Myocyte (in vitro differentiated cells): ENCODE results near the gene MIPEP. TPM values are rescaled to one million over a fixed set of nuclear protein-coding genes. Genes with fewer than 3 reads are reported as not detected.
A peak's percentile ranks its signal among the peaks of the same experiment; 100 is the strongest.
"Not testable (repeated sequence)": the region's sequence is repeated elsewhere in the genome, so short reads cannot be mapped to it uniquely, and the experiment has no call there.

Experiments used
- DNase-seq: peaks from one replicate; pipeline ENCODE4 v3.0.0-alpha.2; 2012; ENCODE audit warnings: low read depth
- total RNA-seq: library from RNA; depleted of rRNA; stranded (reverse); fragments of >200 nt; gene quantifications from 2 replicates; pipeline ENCODE4 v1.2.3, GENCODE V29; 2014

Gene MIPEP
- total RNA-seq, 1 donor from 2014 or later, result 19.9 TPM

DNA sequence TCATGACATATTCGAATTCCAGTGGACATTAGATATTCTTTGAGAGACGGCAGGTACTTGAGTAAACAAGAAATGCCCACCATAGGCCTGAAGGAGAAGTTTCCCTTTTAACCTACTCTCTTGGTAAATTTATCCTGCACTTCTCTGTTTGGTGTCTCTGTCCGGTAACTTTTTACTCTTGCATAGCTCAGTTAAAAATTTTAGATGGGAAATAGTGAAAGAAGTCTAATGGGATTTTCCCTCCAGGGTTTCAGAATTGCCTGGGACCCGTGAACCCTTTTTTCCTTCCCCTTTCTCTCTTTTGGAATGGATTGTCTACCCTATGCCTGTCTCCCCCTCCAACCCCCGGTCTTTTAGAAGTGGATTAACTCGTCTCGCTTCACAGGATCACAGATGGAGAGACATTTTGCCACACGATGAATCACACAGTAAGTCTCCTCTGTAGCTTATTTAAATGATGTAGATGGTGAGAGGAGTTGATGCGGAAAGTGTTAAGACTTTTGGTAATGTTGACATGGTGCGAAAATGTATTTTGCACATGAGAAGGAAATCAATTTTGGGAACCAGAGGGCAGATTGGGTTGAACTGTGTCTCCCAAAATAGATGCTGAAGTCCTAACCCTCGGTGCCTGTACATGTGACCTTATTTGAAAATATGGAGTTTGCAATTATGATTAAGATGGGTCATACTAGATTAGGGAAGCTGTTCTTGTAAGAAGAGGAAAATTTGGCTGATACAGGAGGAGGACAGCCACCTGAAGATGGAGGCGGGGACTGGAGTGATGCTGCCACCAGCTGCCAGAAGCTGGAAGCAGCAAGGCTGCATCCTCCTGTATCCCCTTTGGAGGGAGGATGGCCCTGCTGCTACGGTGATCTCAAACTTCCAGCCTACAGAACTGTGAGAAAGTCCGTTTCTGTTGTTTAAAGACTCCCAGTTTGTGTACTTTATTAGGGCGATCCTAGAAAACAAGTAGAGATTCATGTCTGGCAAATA lies 711 bp upstream of the MIPEP start:
- DNase-seq, result peak; percentile 45

DNA sequence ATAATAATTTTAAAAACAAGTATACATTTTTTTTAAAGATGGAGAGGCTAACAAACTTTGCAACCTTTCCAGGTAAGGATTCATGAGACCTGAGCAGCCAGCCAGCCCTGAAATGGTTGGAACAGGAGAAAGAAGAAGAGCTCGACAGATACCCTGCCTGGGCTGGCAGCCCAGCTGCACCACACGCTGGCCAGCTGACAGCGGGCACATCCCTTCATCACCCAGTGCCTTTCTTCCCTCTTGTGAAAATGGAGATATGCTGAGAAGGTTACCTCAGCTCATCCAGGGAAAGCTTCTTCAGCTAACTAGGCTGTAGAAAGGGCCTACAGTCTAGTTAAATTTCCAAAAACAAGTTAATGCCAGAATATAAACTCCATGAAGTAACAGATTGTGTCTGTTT lies 4.8 kb downstream of the MIPEP start:
- DNase-seq, result not testable (repeated sequence)

DNA sequence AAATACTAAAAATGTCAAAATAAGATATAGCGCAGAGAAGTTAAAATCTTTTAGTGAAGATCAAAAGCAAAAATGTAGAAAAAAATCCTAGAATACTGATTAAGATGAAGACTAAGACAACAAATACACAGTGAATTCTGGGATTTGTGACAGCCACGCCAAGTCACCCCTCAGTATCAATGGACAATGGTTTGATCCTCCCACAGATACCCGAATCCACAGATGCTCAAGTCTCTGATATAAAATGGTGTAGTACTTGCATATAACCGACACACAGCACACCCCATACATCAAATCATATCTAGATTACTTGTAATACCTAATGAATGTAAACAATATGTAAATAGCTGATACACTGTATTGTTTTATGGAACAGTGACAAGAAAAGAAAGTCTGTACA lies 5.9 kb downstream of the MIPEP start:
- DNase-seq, result no peak

DNA sequence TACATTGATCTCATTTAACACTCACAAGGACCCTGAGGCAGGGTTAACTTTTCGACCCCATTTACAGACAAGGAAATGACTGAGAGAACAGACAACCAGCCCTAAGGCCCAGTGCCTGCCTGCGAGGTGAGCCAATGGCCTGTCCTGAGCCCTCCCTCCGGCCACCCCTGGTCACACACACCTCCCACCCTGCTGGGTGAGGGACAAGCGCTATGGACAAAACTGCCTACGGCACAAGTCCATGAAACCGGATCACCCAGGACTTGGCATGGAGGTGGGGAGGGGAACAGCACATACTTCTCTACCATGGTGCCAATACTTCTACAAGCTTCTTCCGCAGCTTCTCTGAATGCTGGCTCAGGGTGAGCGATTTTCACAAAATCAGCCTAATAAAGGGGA lies 7.8 kb downstream of the MIPEP start:
- not testable (repeated sequence) for DNase-seq

- not testable (repeated sequence) for DNase-seq
Observed at GRCh38 chr13:23880493-23881401, 8.5 kb downstream of the MIPEP start.

DNA sequence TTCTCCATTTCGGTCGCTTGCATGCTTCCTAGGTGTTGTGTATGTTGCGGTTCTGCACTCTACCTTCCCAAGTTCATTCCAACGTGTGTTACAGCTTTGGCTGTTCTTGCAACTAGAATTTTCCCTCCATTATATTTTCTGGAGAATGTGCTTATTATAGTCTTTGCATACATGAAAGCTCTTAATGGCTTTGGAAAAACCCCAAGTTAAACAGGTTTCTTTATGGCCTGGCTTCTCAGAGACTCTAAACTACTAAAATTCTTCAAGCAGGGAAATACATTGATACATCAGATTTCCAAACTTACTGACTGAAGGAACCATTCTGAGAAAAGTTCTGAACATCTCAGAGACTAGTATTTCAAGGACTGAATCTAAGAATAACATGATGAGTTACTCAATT lies 11.9 kb downstream of the MIPEP start:
- DNase-seq, result no peak

- no peak for DNase-seq
Observed at GRCh38 chr13:23876265-23876664, 12.9 kb downstream of the MIPEP start.

GRCh38 chr13:23871616-23872220 lies 17.5 kb downstream of the MIPEP start:
- DNase-seq, result peak; percentile 73

DNA sequence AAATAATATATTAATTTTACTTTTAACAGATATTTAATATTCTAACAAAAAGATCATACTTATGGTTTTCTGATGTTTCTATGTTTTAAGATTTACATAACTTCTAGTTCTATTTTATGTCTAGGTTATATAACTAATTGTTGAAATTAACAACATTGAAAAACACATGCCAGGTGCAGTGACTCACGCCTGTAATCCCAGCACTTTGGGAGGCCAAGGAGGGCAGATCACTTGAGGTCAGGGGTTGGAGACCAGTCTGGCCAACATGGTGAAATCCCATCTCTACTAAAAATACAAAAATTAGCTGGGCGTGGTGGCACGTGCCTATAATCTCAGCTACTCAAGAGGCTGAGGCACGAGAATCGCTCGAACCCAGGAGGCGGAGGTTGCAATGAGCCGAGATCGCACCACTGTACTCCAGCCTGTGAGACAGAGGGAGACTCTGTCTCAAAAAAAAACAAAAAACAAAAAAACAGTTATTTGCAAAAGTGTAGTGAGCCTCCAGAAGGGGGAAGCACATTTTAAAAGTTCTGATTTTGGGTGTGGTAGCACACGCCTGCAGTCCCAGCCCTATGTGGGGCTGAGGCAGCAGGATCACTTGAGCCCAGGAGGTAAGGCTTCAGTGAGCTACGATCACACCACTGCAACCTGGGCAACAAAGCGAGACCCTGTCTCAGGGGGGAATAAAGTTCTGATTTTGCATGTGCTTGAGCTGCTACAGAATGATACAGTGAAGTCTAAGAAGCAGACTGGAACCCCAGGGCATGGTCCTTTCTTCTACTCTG lies 18.7 kb downstream of the MIPEP start:
- DNase-seq, result peak; percentile 52

- DNase-seq, result peak; percentile 18
Observed at GRCh38 chr13:23868521-23868920, 20.7 kb downstream of the MIPEP start.

DNA sequence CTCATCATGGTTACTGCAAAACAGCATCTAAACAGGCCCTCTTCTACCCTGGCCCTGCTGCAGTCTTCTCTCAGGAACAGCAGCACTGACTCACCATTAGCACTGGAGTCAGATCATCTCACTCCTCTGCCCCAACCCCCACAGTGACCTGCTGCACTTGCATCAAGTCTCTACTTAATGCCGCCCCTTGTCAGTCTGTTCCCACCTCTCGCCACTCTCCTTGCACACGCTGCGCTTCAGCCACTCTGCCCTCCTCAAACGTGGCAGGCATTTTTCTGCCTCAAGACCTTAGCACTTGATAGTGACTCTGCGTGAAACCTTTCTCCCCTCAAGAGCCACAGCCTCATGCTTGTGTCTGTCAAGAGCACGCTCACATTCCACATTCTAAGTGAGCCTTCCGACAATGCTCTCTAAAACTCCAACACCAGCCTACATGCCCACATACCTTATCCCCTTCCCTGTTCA lies 22.1 kb downstream of the MIPEP start:
- DNase-seq, result peak; percentile 57

GRCh38 chr13:23866420-23867026 lies 22.7 kb downstream of the MIPEP start:
- DNase-seq, result peak; percentile 15

GRCh38 chr13:23865906-23866305 lies 23.3 kb downstream of the MIPEP start:
- DNase-seq, result no peak

GRCh38 chr13:23865026-23865425 lies 24.2 kb downstream of the MIPEP start:
- no peak for DNase-seq

DNA sequence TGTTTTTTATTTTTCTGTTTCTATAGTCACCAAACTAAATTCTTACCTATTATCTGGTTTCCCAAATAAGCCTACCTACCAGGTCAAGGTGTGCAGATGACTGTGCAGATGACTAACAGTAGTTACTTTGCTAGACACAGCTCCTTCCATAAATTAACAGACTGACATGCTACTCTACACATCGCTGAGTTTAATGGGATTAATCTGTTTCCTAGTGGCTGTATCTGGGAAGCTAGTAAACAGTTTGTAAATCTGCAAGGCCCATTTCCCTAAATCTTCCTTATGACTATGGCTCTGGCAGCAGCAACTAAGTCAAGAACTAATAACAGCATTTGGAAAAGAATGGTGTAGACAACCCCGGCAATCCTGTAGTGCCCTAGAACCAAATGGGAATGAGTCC lies 27.9 kb downstream of the MIPEP start:
- no peak for DNase-seq

GRCh38 chr13:23859904-23860303 lies 29.3 kb downstream of the MIPEP start:
- no peak for DNase-seq

- no peak for DNase-seq
Observed at GRCh38 chr13:23859455-23859854, 29.7 kb downstream of the MIPEP start.

- DNase-seq, result no peak
Observed at GRCh38 chr13:23858546-23858945, 30.7 kb downstream of the MIPEP start.

DNA sequence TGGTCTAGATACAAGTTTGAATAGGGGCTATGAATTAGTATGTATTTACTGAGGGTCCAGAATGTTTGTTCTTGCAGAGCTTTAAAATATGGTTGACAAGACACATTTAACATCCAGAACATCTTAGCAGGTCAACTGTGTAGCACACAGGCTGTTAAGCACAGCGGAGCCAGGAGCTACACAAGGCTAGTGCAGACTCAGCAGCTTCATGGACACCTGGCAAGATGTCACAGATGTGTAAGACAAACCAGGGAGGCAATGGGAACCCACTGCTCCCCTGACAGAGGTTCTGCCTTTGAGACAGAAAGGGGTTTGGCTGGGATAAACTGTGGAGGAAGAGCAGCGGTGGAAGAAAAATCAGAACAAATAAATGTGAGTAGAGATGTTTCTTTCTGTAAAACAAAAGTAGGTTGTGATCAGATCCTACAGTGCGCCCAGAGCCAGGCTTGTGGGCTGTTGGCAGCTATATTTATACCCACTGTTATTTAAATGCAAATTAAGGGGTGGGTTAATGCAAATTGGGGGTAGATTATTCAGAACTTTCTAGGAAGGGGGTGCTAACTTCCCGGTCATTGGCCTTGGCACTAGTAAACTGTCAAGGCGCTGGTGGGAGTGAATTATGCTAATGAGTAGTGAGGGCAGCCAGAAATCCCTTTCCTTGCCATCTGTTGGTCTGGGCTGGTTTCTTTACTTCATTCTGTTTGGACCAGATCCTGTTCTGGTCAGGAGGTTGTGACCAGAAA lies 33.0 kb downstream of the MIPEP start:
- peak; percentile 15 for DNase-seq
